HepG2 (cell line): ENCODE results near the gene AP5Z1. TPM values are rescaled to one million over a fixed set of nuclear protein-coding genes. Genes with fewer than 3 reads are reported as not detected.

Experiments used
- ATAC-seq: fragments of 200-7000 bp; cut with Tn5 transposase; 3 replicates; pipeline ENCODE4 v1.9.1; 2020; ENCODE audit warnings: mild to moderate bottlenecking, moderate library complexity
- BruUV-seq: library from RNA; stranded (reverse); fragments of 400-500 nt; replicated peaks from 2 replicates; lab custom pipeline; 2021; lab: Mats Ljungman, UMichigan
- CTCF ChIA-PET: fragments of 300-600 bp; formaldehyde crosslinking; extraction: SDS; loops from one replicate; lab custom pipeline; 2021; ENCODE audit warnings: low total read pairs, inconsistent platforms, low intra/inter-chr PET ratio; lab: Yijun Ruan, JAX
- POLR2A ChIA-PET: fragments of 350-600 bp; sonication (Branson Sonifier 250); formaldehyde crosslinking; loops from one replicate; lab custom pipeline; 2020; ENCODE audit warnings: antibody characterized with exemption, inconsistent platforms; lab: Yijun Ruan, JAX
- DNase-seq: peaks from one replicate; pipeline ENCODE4 v3.0.0-alpha.2; 2015; ENCODE audit warnings: low spot score
- FAIRE-seq: peaks from 3 replicates; lab custom pipeline; 2011; peaks lifted over from hg19 to GRCh38; lab: Jason Lieb, UNC
- H2AFZ ChIP-seq: one replicate; pipeline ENCODE4 v1.6.1; 2011; ENCODE audit warnings: low read length, inconsistent platforms
- H3K27ac ChIP-seq: fragments of 300-600 bp; 3 replicates; pipeline ENCODE4 v1.8.0; 2011; ENCODE audit warnings: mixed run types, mild to moderate bottlenecking, mixed read lengths, low read length, inconsistent platforms; ENCODE audit not compliant: insufficient read depth; ENCODE audit errors: extremely low read length
- H3K27me3 ChIP-seq, 2 experiments: fragments of 200-600 bp in 1 of 2; 2 replicates in 1 of 2; 3 replicates in 1 of 2; pipeline versions ENCODE4 v1.6.0 to v1.8.0; 2011; ENCODE audit warnings: low read length in 2 of 2, mild to moderate bottlenecking in 2 of 2, moderate library complexity in 2 of 2, inconsistent platforms in 1 of 2; ENCODE audit not compliant: insufficient read depth in 2 of 2, control insufficient read depth in 1 of 2
- H3K36me3 ChIP-seq, 2 experiments: fragments of 200-600 bp in 1 of 2; replicated peaks in 1 of 2; 2 replicates in 1 of 2; 3 replicates in 1 of 2; pipeline versions ENCODE4 v1.5.1 to v1.8.0; 2011; ENCODE audit warnings: low read length in 2 of 2, inconsistent platforms in 1 of 2; ENCODE audit not compliant: insufficient read depth in 2 of 2, control insufficient read depth in 1 of 2
- H3K4me1 ChIP-seq: 2 replicates; pipeline ENCODE4 v1.5.1; 2012; ENCODE audit warnings: low read length, inconsistent platforms; ENCODE audit not compliant: insufficient read depth
- H3K4me2 ChIP-seq: 2 replicates; pipeline ENCODE4 v1.6.0; 2011; ENCODE audit warnings: low read depth, low read length, inconsistent platforms
- H3K4me3 ChIP-seq, 3 experiments: fragments of 200-600 bp in 1 of 3; sonication (generic), shearing (Covaris generic) in 1 of 3; replicated peaks in 1 of 3; 2 replicates each; pipeline ENCODE4 v1.5.1; 2011 to 2016; ENCODE audit warnings: low read length in 3 of 3, inconsistent platforms in 2 of 3, low read depth in 2 of 3, mild to moderate bottlenecking in 2 of 3, control low read depth in 1 of 3, mixed read lengths in 1 of 3; ENCODE audit not compliant: insufficient read depth in 1 of 3
- H3K79me2 ChIP-seq: one replicate; pipeline ENCODE4 v1.6.1; 2011; ENCODE audit warnings: low read length, inconsistent platforms; ENCODE audit not compliant: insufficient read depth
- H3K9ac ChIP-seq: 2 replicates; pipeline ENCODE4 v1.6.0; 2011; ENCODE audit warnings: mild to moderate bottlenecking, low read depth, low read length, inconsistent platforms; ENCODE audit not compliant: insufficient read depth
- H3K9me3 ChIP-seq: 2 replicates; pipeline ENCODE4 v1.5.1; 2012; ENCODE audit warnings: mild to moderate bottlenecking, low read length
- H4K20me1 ChIP-seq: 2 replicates; pipeline ENCODE4 v1.6.0; 2011; ENCODE audit warnings: inconsistent platforms, mild to moderate bottlenecking, low read length, moderate library complexity; ENCODE audit not compliant: insufficient read depth
- AGO2 ChIP-seq: fragments of 200-400 bp; formaldehyde crosslinking; optimal IDR thresholded peaks from 2 replicates; pipeline ENCODE3; 2017; ENCODE audit warnings: mild to moderate bottlenecking, low read depth, low read length, moderate library complexity
- JDP2 ChIP-seq: sonication (generic); formaldehyde crosslinking; IDR thresholded peaks from 2 replicates; pipeline ENCODE4 v1.8.1; 2022; ENCODE audit warnings: missing genetic modification reagents, borderline replicate concordance
- KLF9 ChIP-seq: IDR thresholded peaks from 2 replicates; pipeline ENCODE4 v1.6.1; 2016; ENCODE audit warnings: low read depth
- MLLT10 ChIP-seq: sonication (generic); formaldehyde crosslinking; IDR thresholded peaks from 2 replicates; pipeline ENCODE4 v1.4.0; 2020; ENCODE audit warnings: missing genetic modification reagents
- NR2F2 ChIP-seq: IDR thresholded peaks from 2 replicates; pipeline ENCODE4 v1.6.1; 2012; ENCODE audit warnings: low read depth, inconsistent platforms, borderline replicate concordance
- ONECUT2 ChIP-seq: sonication (generic); formaldehyde crosslinking; IDR thresholded peaks from 2 replicates; pipeline ENCODE4 v1.4.0; 2020; ENCODE audit warnings: missing genetic modification reagents
- RBFOX2 ChIP-seq: fragments of 200-400 bp; formaldehyde crosslinking; IDR thresholded peaks from 2 replicates; pipeline ENCODE4 v1.6.1; 2017; ENCODE audit warnings: low read depth, mild to moderate bottlenecking, low read length
- SNAPC5 ChIP-seq: sonication (generic); formaldehyde crosslinking; IDR thresholded peaks from 2 replicates; pipeline ENCODE4 v1.8.1; 2023; ENCODE audit warnings: mild to moderate bottlenecking, missing genetic modification reagents, borderline replicate concordance
- ZBTB21 ChIP-seq: sonication (generic); formaldehyde crosslinking; IDR thresholded peaks from 2 replicates; pipeline ENCODE4 v1.4.0; 2020; ENCODE audit warnings: missing genetic modification reagents
- ZNF101 ChIP-seq: sonication (generic); formaldehyde crosslinking; IDR thresholded peaks from 2 replicates; pipeline ENCODE4 v1.4.0; 2020; ENCODE audit warnings: mild to moderate bottlenecking, low read depth, missing genetic modification reagents, borderline replicate concordance
- ZNF205 ChIP-seq: IDR thresholded peaks from 2 replicates; pipeline ENCODE4 v1.6.1; 2018; ENCODE audit warnings: missing biosample characterization, missing genetic modification reagents
- ZNF207 ChIP-seq: fragments of 450-650 bp; IDR thresholded peaks from 2 replicates; pipeline ENCODE4 v1.6.1; 2016; ENCODE audit warnings: antibody characterized with exemption, borderline replicate concordance
- ZNF354B ChIP-seq: sonication (generic); formaldehyde crosslinking; IDR thresholded peaks from 2 replicates; pipeline ENCODE4 v1.8.0; 2022; ENCODE audit warnings: mild to moderate bottlenecking, missing genetic modification reagents
- ZNF766 ChIP-seq: sonication (generic); formaldehyde crosslinking; IDR thresholded peaks from 2 replicates; pipeline ENCODE4 v1.5.0; 2020; ENCODE audit warnings: missing genetic modification reagents, borderline replicate concordance
- ZNF782 ChIP-seq: sonication (generic); formaldehyde crosslinking; IDR thresholded peaks from 2 replicates; pipeline ENCODE4 v1.4.0; 2020; ENCODE audit warnings: missing genetic modification reagents, mild to moderate bottlenecking, borderline replicate concordance
- WGBS: methylation state at CpG from one replicate; pipeline ENCODE4 v1.1.6; 2017; ENCODE audit warnings: low lambda C conversion rate; 5-methylcytosine and 5-hydroxymethylcytosine counted together
- in situ Hi-C: cut with HindIII; loops from 2 replicates; pipeline ENCODE4 v1.10.0; 2017; ENCODE audit warnings: low pct_unique_long_range_greater_than_20kb; ENCODE audit not compliant: extremely low pct_ligation_motif_present
- intact Hi-C: fragments of 100-400 bp; cut with micrococcal nuclease; formaldehyde crosslinking; loops from one replicate; pipeline ENCODE4 v1.10.0; 2022; ENCODE audit not compliant: unreplicated experiment
- polyA plus RNA-seq, 8 experiments: library from polyadenylated mRNA; depleted of rRNA in 3 of 8; stranded (reverse) in 7 of 8; unstranded in 1 of 8; fragments of >200 nt; fragmentation: Illumina TruSeq in 4 of 8; extraction: Trizol in 4 of 8; gene quantifications; 2 replicates each; pipeline versions ENCODE4 v1.2.1 to v1.2.3, GENCODE V29; 2011 to 2016; ENCODE audit warnings: low read depth in 4 of 8, missing spikeins in 1 of 8, mixed read lengths in 1 of 8; ENCODE audit not compliant: insufficient read depth in 1 of 8
- total RNA-seq, 5 experiments: library from RNA; depleted of rRNA; stranded (reverse); fragments of >200 nt; fragmentation: Illumina TruSeq; extraction: Trizol; gene quantifications; 2 replicates each; pipeline ENCODE4 v1.2.3, GENCODE V29; 2016; ENCODE audit warnings: low read depth in 1 of 5

The AP5Z1 gene
- total and polyA plus RNA-seq, 2 of the 13 experiments (the other 11 are each of a cell fraction or from before 2014, with no cell fraction given) = 9.3 to 15.1 TPM

- intact Hi-C loops = no loop called here
- POLR2A ChIA-PET = no interaction called here
- H3K27me3 ChIP-seq = no peaks in the 10 kb centered on the region; a peak in 1 of 5 replicates
Observed at GRCh38 chr7:4779118-4779517, 3.7 kb downstream of the AP5Z1 start.

GRCh38 chr7:4781366-4782069 is 6.1 kb downstream of the AP5Z1 start:
- WGBS = 96% methylated on average over 9 of the region's 27 CpGs
- H3K9ac ChIP-seq = no peak overlapping the region
- CTCF ChIA-PET = no interaction called here
- POLR2A ChIA-PET = no interaction called here
- intact Hi-C loops = no loop called here
- no peak overlapping the region for H2AFZ ChIP-seq
- BruUV-seq = no TSS peak
- H3K27ac ChIP-seq = no peak overlapping the region
- H3K4me2 ChIP-seq = no peak overlapping the region
- no peak for FAIRE-seq
- no peaks in the 10 kb centered on the region for H3K9me3 ChIP-seq
- no peak for ATAC-seq
- peaks cover 15% of the 10 kb centered on the region for H3K79me2 ChIP-seq
- peaks cover 18% of the 10 kb centered on the region for H3K4me1 ChIP-seq
- in situ Hi-C loops = no loop called here
- H3K36me3 ChIP-seq = peaks cover 13 to 32% of the 10 kb centered on the region in 2 experiments; a peak in 4 of 5 replicates
- H4K20me1 ChIP-seq = no peaks in the 10 kb centered on the region
- H3K27me3 ChIP-seq = no peaks in the 10 kb centered on the region
- no peak for DNase-seq
- H3K4me3 ChIP-seq = no peak overlapping the region
- TF ChIP-seq ONECUT2 (CRISPR knock-in tag) (no peak), KLF9 (CRISPR knock-in tag) (no peak), AGO2 (peak; percentile 44), RBFOX2 (peak; percentile 57; the same call in 1 of the 2 replicates), ZNF205 (CRISPR knock-in tag) (no peak), ZNF782 (CRISPR knock-in tag) (no peak), ZNF354B (CRISPR knock-in tag) (no peak), JDP2 (CRISPR knock-in tag) (no peak), ZNF207 (no peak), ZNF101 (CRISPR knock-in tag) (no peak)

More at GRCh38 chr7:4779118-4779517, 3.7 kb downstream of the AP5Z1 start:
- Histone ChIP-seq H3K9me3 (no peaks in the 10 kb centered on the region), H2AFZ (no peak overlapping the region), H3K27ac (no peak overlapping the region), H3K4me2 (no peak overlapping the region), H3K79me2 (peaks cover 27% of the 10 kb centered on the region), H3K36me3 (peaks cover 11 to 24% of the 10 kb centered on the region in 2 experiments; a peak in 4 of 5 replicates), H4K20me1 (no peaks in the 10 kb centered on the region), H3K4me3 (no peak overlapping the region), H3K9ac (no peak overlapping the region), H3K4me1 (peaks cover 27% of the 10 kb centered on the region)
- BruUV-seq = no TSS peak
- in situ Hi-C loops = no loop called here
- FAIRE-seq (no peak), DNase-seq (no peak), ATAC-seq (no peak)
- CTCF ChIA-PET = no interaction called here
- 99% methylated on average over 5 of the region's 5 CpGs for WGBS
- TF ChIP-seq ZNF766 (CRISPR knock-in tag) (no peak), NR2F2 (no peak), ZBTB21 (CRISPR knock-in tag) (no peak), SNAPC5 (CRISPR knock-in tag) (no peak), MLLT10 (CRISPR knock-in tag) (no peak)
- TF ChIP-seq, all 625 proteins: peak for 0
